Stimulated activated CD8-positive, alpha-beta memory T cell treated with anti-CD3 and anti-CD28 coated beads, Interleukin-4, amount 100 ng/mL, for 24 hours (primary cell): ENCODE measurements around the gene PDIA2.
"Not testable (repeated sequence)": the region's sequence is repeated elsewhere in the genome, so short reads cannot be mapped to it uniquely, and the experiment has no call there.

Experiments
- DNase-seq: peaks from one replicate; pipeline ENCODE4 v3.0.0-alpha.2; 2020; ENCODE audit warnings: low read depth

Gene PDIA2

DNA sequence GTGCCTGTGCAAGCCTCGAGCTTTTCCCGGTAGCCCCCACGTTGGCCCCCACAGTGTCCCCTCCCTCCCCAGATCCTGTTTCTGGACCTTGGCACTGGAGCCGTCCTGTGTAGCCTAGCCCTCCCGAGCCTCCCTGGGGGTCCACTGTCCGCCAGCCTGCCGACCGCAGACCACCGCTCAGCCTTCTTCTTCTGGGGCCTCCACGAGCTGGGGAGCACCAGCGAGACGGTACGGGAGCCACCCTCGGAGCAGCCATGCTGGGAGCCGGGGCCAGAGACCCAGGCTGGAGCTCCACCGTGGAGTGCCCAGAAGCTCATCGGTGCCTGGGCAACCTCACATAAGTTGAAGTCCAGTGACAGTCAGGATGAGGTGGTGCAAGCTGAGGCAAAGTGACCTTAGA lies 19.0 kb upstream of the PDIA2 start:
- no peak for DNase-seq

DNA sequence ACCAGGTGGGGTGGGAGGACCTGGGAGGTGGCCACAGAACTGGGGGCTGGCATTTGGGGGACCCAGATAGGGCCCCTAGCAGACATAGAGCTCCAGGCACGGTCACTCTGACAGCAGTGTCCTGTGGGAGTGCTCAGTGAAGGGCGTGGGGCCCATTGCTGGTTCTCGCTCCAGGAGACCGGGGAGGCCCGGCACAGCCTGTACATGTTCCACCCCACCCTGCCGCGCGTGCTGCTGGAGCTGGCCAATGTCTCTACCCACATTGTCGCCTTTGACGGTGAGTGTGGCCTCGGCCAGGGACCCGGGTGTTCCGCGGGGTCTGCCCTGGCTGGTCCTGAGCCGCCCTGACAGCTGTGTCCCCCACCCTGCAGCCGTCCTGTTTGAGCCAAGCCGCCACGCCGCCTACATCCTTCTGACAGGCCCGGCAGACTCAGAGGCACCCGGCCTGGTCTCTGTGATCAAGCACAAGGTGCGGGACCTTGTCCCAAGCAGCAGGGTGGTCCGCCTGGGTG lies 18.5 kb upstream of the PDIA2 start:
- DNase-seq, result no peak

DNA sequence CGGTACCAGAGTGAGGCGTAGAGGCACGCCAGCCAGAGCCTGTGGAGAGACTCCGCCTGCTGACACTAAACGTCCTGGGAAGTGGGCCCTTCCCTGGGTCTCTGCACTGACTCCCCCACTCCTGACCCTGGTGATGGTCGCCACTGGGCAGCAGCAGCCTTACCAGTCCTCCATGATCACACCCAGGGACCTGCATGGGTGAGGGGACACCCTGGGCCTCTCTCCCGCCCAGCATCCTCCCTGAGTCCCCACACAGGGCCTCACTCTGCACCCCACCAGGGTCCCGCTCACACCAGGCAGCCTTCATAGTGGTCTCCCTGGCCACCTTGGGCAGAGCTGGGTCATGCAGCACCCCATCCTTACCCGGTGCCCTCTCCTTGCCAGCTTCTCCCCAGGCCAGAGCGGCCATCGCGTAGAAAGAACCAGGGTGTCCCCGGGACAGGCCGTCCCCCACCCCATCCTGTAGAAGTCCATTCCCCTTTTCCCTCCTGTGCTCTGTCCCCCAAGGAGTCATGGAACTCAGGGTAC lies 17.9 kb upstream of the PDIA2 start:
- DNase-seq, result no peak

DNA sequence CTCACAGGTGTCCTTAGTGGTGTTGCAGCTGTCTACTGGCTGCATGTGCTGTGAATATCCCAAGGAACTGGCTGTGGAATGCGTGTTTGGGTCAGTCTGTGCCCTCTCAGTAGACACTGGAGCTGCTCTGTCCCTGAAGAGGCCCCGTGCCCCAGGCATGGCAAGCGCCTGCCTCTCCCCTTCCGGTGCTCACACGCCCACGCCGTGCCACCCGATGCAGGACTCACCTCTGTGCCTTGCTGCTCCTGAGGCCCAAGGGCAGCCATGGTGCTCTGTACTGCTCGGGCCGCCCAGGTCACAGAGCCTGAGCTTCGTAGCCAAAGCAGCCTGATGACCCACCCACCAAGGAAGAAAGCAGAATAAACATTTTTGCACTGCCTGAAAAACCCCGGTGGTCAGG lies 17.3 kb upstream of the PDIA2 start:
- no peak for DNase-seq

DNA sequence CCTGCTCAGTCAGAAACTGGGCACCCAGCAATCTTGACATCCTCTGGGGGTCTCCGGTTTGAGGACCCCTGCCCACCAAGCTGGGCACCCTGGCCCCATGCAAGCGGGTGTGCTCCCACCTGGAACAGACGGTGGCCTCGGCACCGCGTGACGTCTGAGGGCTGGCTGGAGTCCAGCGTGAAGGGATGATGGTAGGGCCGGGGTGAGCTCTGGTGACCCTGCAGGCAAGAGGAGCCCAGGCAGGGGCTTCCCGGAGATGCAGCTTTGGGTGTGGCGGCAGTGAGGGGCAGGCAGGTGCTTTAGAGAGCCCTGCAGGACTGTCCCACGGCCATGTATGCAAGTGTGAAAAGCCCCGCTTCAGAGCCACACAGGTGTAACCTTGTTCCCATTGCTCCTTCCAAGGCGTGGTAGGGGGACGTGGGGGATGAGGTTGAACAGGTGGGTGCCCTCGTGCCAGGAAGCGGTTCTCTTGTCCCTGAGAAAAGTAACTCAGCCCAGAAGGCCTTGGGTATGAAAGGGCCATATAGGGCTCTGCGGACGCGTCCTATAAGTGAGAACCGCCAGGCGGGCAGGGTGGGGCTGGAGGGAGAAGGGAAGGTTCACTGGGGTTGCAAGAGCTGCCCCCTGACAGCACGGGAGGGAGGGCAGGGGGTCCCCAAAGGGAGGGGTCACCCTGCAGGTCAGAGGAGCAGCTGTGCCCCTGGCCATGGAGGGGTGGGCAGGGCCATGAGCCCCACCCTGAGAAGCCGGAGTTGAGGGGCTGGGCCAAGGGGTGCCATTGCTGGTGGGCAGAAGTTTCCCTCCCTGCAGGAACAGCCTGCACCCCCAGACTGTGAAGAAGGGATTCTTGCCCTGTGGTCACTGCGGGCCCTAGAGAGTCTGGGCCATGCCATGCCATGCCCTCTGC lies 16.5 kb upstream of the PDIA2 start:
- no peak for DNase-seq

DNA sequence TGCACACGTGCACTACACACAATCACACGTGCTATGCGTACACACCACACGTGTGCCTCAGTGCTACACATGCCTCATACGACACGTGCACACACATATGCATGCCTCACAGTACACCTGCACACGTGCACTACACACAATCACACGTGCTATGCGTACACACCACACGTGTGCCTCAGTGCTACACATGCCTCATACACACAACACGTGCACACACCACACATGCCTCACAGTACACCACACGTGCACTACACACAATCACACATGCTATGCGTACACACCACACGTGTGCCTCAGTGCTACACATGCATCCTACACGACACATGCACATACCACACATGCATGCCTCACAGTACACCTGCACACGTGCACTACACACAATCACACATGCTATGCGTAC lies 15.4 kb upstream of the PDIA2 start:
- not testable (repeated sequence) for DNase-seq

DNA sequence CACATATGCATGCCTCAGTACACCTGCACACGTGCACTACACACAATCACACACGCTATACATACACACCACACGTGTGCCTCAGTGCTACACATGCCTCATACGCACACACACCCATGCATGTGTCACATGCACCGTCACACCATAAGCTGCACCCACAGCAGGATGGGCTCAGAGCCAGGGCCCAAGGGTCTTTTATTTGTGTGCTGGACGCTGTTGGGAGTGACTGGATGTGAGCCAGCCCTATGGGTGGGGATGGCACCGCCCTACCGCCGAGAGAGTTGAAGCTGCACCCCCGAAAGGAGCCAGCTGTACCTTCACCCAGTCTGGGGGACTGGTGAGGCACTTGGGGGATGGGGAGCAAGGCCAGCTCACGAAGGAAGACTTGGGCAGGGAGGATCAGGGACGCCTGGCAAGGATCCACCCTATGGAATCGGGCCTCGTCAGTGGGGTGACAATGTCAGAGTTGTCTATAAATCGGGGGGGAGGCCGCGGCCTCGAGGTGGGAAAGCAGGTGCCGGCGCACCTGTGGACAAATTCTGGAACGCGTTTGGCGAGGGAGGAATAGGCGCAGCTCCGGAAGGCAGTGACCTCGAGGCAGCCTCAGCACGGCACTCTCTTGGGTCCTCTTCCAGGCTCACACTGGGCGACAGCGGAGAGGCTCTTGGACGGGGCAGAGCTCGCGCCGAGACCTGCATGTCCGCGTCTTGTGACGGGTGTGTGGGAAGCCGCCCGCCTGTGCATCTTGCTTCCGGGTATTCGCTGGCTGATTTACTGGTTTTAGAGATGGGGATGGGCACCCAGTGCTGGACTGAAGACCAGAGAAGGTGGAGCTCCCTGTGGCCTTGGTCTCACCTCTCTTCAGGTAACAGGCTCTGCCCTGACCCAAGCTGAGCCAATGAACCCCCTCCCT lies 14.6 kb upstream of the PDIA2 start:
- no peak for DNase-seq

DNA sequence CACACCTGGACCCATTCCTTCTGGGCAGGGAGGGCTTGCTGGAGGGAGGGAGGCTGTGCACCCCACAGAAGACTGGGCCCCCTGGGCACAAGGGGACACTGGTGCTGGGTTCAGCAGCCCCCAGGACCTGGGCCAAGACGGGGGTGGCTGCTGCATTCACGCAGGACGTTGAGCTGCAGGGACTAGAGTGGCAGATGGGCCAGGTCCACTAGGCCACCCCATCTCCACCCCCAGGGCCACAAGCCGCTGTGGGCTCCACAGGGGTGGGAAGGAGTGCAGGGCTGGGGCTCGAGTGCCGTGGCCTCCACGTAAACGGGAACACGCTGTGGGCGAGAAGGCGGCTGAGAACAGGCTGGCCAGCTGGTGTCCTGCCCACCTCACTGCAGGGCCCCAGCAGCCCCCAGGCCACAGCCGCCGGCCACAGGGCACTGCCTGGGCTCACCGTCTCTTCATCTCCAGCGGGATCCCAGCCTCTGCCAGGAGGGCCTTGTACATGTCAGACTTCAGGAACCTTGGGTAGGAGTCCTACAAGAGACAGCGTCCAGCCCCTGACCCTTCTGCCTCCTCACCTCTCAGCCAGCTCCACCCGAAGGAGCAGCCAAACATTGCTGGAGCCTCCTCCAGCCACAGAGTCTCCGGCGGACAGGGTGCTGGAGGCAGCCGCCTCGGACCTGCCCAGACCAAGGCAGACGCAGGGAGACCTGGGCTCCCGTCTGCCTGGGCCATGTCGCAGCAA lies 13.7 kb upstream of the PDIA2 start:
- DNase-seq, result no peak

DNA sequence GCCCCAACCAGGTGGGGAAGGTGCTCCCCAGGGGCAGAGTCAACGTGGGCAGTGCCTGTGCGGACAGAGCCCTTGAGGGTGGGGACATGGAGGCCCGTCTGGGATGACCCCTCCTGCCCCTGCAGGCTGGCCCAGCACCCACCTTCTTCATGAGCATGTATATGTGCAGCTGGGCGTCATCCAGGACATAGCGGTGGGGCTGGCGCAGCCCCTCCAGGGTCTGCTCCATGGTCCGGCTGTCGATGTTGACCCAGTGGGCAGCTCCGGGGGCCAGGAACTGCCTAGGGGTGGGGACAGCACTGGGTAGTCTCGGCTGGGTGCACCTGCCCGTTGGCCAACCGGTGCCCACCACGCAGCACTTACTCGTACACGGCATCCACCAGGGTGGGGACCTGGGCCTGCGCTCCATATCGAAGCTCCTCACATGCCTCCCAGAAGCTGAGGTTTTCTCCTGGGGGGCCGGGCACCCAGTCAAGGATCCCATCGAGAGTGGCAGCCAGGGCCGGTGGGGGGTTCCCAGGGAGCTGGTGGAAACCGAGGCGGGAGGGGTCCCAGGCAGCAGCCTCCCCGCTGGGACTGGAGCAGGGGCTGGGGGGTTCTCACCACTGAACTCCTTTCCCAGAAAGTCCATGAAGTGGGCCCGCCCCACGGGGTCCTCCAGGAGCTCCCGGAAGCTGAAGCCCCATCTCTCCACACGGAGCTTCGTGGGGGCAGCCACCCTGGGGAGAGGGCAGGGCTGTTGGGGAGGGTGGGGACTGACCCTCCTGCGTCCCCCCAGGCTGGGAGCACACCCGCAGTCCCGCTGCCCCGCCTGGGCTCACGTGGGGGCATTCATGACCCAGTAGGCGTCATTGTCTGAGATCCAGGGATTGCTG lies 12.3 kb upstream of the PDIA2 start:
- no peak for DNase-seq

DNA sequence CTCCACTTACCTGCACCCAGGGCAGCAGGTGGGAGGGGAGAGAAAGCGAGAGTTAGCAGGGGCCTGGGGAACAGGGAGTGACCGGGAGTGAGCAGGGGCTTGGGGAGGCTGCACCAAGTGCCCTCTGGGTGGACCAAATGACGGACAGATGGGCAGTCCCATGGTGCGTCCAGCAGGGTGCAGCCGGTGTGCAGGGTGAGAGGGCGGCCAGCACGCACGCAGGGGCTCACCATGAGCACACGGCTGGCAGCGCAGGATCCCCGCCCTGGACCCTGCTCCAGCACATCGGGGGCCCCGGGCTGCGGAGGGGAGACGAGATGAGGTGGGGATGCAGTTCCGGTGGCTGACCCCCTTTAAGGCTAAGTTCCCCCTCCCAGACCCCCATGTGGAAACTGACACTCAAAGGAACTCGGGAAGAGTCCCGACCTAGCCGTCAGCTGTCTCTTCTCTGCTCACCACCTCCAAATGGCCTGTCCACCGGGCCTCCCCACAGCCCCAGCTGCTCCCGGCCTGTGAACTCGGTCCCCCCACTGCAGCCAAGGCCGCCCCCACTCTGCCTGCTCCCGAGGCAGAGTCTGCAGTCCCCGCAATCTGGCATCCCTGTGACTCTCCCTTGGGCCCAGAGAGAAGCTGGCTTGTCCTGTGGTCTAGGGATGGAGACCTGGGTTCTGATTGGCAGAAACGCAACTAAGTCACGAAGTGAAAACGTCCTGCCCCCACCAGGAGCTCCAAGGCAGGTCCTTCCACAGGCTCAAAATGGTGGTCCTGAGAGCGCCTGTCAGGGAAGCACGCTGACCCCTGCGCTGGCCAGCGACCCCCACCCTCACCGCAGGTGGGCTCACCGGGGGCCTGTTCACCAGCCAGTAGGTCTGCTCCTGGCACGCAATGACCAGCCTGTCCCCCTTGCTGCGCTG lies 10.1 kb upstream of the PDIA2 start:
- no peak for DNase-seq

DNA sequence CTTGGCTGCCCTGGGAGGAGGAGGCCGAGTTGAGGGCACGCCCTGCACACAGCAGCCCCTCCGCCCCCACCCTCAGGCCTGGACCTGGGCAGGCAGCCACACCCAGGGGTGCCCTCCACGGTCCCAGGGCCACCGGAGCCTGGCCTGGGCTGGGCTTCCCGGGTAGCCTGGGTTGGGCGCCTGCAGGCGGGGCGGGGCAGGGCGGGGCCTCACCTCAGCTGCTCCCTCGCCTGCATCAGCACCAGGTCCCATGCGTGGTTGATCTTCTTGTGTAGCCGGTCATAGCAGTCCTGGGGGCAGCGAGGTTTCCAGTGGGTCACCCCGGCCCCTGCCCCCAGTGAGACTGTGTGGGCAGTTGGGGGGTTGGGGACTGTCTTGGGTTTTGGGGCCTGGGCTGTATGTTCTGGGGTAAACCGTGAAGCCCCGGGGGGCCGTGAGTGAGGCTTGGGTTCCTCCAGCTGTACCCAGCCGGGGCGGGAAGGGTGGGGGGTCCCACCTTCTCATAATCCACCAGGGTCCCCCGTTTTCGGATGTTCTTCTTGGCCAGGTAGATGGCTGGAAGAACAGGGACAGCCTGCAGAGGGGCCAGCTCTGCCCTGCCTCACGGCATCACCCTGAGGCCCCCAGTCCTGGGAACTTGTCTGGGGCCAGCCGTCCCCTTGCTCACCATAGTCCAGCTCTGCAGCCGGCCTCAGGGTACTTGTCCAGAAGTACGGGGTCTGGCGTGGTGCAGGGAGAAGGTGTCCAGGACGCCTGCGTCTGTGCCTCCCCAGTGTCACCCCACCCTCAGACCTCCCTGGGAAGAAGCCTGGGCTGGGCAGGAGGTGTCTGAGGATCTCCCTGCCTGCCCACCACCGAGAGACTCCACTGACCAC lies 9.2 kb upstream of the PDIA2 start:
- DNase-seq, result no peak

DNA sequence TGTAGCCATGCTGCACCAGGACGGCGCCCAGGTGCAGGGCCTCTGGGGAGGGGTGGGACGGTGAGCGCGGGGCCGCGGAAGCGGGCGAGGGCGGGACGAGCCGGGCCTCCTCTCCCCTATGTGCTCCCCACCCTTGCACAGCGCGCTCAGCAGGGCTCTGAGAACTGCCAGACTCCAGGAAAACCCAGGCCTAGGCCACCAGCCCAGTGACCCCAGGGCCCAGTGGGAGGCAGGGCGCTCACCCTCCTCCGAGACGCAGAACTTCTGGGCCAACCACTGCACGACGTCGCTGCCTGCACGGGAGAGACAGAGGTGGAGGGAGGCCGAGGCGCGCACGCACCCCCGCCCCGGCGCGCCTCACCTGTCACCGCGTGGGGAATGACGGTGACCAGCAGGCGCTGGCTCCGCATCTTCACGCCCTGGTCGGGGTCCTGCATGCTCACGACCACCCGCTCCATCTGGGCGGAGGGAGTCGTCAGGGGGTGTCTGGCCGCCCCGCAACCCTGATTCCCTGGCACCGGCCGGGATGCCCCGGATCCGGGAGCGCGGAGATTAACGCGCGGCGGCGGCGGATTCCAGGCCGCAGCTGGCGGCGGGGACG lies 7.8 kb upstream of the PDIA2 start:
- DNase-seq, result no peak

DNA sequence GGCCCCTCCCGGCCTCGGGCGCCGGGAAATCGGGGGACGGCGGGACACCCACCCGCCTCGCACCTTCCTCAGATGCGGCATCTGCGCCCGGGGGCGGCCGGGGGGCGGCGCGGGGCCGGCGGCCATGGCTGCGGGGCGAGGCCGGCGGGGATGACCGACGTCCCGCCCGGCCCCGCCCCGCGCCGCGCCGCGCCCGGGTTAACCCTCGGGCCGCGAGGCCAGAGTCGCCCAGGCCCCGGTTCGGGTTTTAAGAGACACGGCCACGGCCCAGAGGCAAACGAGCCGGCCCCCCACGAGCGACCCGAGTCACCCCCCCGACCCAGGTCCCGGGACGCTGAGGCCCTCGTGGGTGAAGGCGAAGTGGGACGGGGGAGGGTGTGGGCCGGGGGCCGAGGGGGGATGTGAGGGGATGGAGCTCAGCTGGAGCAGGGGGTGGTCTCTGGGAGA lies 7.2 kb upstream of the PDIA2 start, which contains the start of gene RGS11:
RGS11 (minus strand) TSS at position 159 of the 447 bp plus-strand sequence; CDS start at position 126, 33 bp downstream.
- DNase-seq, result no peak

DNA sequence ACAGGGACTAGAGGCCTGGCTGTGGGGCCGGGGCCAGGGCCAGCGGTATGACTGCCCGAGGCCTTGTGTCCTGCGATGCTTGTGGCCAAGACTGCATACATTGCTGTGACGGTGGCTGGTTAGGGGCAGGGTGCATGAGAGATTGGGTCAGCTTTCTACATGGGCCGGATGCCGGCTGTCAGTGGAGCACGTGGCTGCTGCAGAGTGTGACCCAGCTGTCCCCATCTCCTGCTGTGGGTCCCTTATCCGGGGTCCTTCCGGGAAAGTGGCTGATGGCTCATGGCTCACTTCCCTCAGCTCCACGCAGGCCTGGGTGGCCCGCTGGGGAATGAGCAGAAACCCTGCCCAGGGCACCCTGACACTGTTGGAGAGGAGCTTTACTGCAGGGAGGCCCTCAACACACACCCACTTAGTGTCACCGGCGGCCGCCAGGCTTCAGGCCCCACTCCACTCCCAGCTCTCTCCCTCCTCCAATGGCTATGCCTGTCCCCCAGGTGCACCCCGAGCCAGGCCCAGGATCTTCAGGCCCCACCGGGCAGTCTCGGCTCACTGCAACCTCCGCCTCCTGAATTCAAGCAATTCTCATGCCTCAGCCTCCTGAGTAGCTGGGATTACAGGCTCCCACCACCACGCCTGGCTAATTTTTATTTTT lies 6.4 kb upstream of the PDIA2 start:
- no peak for DNase-seq

DNA sequence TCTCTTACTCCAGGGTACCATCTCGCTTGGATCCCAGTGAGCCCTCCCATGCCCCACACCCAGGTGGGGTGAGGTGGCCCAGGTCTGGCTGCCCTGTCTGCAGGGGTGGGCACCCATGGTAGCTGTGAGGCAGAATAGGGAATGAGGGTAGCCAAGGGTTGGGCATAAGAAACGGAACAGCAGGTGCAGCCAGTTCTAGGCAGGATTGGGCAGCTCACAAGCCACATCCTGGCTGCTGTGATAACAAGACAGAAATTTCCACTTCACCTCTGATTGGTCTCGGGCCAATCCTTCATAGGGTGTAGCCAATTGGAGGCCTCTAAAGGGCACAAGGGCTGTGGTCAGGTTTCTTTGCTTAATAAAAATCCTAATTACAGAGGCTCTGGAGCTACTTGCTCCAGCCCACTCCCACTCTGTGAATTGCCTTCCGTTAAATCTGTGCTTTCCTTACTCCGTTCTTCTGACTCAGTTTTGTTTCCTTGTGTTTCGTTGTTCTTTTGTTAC lies 4.0 kb upstream of the PDIA2 start:
- DNase-seq, result no peak

DNA sequence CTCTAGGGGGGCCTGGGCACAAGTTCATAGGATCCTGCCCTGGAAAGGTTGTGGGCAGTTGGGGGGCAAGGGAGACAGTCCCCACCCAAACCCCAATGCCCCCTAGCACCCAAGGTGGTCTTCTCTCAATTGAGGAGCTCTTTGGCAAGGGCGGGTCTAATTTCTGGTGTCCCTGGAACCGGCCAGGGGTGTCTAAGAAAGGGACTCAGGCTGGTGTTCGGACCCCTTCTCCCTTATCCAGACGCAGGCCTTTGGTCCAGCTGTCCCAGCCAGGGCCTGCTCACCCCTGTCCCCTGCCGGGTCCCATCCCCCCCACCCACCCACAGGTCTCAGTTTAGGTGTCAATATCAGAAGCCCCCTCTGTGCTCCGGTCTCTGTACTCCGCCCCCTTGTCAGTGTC lies 3.4 kb upstream of the PDIA2 start:
- DNase-seq, result no peak

DNA sequence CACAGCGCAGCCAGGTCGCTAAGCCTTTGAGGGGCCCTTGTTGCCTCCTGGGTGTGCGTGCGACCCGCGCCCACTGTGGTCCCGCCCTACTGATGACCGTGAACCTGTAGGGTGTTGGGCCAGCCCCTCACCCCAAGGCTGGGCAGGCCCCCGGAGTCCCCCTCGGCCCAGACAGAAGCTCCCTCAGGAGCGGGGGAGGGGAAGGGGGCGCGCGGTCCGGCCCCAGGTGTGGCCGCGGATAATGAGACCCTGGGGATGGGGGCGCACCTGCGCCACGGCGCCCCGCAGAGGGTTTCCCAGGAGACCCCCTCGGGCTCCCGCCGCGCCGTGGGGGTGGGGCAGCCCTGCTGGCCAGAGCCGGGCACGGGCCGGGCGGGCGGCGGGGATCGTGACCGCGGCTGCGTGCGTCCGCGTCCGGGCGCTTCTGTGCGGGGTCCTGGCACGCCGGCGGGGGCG lies 2.9 kb upstream of the PDIA2 start:
- no peak for DNase-seq
